Activated CD8-positive, alpha-beta T cell treated with anti-CD3 and anti-CD28 coated beads for 36 hours (primary cell): Measurements from ENCODE around the gene LRRC61. TPM values are rescaled to one million over a fixed set of nuclear protein-coding genes. Genes with fewer than 3 reads are reported as not detected.

Experiments
- ATAC-seq: fragments of 200-7000 bp; cut with Tn5 transposase; one replicate; pipeline ENCODE4 v1.10.0; 2021; ENCODE audit warnings: mild to moderate bottlenecking, moderate library complexity
- CTCF ChIA-PET: fragments of 350-600 bp; sonication (Branson Sonifier 250); formaldehyde crosslinking; loops from one replicate; lab custom pipeline; 2021; ENCODE audit warnings: antibody characterized with exemption; lab: Charles Lee
- POLR2A ChIA-PET: fragments of 350-600 bp; sonication (Branson Sonifier 250); formaldehyde crosslinking; loops from one replicate; lab custom pipeline; 2021; ENCODE audit warnings: antibody characterized with exemption; lab: Charles Lee
- DNase-seq: peaks from one replicate; pipeline ENCODE4 v3.0.0-alpha.2; 2020
- H3K27ac Mint-ChIP-seq: one replicate; pipeline ENCODE4 v1.8.0; 2021; ENCODE audit warnings: mild to moderate bottlenecking, mixed read lengths
- H3K27me3 Mint-ChIP-seq: one replicate; pipeline ENCODE4 v1.8.0; 2021; ENCODE audit warnings: mixed read lengths
- H3K36me3 Mint-ChIP-seq: one replicate; pipeline ENCODE4 v1.8.0; 2021; ENCODE audit warnings: low read depth, mixed read lengths
- H3K4me1 Mint-ChIP-seq: one replicate; pipeline ENCODE4 v1.8.0; 2021; ENCODE audit warnings: low read depth, mixed read lengths
- H3K4me3 Mint-ChIP-seq: one replicate; pipeline ENCODE4 v1.8.0; 2021; ENCODE audit warnings: mild to moderate bottlenecking, moderate library complexity, mixed read lengths
- H3K9me3 Mint-ChIP-seq: one replicate; pipeline ENCODE4 v1.8.0; 2021; ENCODE audit warnings: mixed read lengths
- intact Hi-C: fragments of 100-400 bp; cut with micrococcal nuclease; formaldehyde crosslinking; loops from one replicate; pipeline ENCODE4 v1.10.0; 2022
- total RNA-seq, 2 experiments: library from RNA; stranded (reverse); gene quantifications; one replicate each; pipeline ENCODE4 v1.2.3, GENCODE V29; 2021
- TF ChIP-seq, protein P1 (sequence below): fragments of 200-600 bp; IDR thresholded peaks from one replicate; pipeline ENCODE4 v1.8.0; 2022; ENCODE audit warnings: antibody characterized with exemption, mild to moderate bottlenecking

Gene LRRC61
- total RNA-seq, 2 experiments from 2014 or later = 21.8 to 21.9 TPM

DNA sequence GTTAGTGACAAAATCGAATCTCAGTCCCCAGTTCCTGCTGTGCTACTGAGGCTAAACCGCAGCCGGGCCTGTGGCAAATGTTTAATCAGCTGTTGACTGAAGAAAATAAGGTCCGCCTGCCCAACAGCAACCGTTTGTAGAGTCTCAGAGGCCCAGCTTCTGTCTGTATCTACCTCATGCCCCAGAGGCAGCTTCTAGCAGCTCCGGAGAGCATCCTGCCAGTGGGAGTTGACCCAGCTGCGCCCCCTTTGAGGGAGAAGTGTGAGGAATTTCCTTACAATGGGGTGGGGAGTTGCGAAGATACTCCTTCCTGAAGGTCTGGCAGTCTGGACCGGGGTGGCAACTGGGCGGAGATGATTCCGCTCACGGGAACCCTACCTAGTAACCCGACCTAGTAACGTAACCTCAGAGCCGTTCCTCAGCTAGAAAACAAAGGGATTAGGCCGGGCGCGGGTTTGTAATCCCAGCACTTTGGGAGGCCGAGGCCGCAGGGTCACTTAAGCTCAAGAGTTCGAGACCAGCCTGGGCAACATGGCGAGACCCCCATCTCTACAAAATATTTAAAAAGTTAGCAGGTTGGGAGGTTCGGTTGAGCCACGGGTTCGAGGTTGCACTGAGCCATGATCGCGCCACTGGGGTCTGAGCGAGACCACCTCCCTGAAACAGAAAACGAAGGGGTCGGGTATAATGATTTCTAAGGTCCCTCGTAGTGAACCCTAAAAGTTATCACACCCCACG, 55.1 kb downstream of the LRRC61 start:
- peaks cover 14% of the 10 kb centered on the region for H3K36me3 Mint-ChIP-seq
- intact Hi-C loops = no loop called here
- peaks cover 53% of the 10 kb centered on the region for H3K4me1 Mint-ChIP-seq
- H3K9me3 Mint-ChIP-seq = no peaks in the 10 kb centered on the region
- ATAC-seq = no peak
- TF ChIP-seq, protein P1, sequence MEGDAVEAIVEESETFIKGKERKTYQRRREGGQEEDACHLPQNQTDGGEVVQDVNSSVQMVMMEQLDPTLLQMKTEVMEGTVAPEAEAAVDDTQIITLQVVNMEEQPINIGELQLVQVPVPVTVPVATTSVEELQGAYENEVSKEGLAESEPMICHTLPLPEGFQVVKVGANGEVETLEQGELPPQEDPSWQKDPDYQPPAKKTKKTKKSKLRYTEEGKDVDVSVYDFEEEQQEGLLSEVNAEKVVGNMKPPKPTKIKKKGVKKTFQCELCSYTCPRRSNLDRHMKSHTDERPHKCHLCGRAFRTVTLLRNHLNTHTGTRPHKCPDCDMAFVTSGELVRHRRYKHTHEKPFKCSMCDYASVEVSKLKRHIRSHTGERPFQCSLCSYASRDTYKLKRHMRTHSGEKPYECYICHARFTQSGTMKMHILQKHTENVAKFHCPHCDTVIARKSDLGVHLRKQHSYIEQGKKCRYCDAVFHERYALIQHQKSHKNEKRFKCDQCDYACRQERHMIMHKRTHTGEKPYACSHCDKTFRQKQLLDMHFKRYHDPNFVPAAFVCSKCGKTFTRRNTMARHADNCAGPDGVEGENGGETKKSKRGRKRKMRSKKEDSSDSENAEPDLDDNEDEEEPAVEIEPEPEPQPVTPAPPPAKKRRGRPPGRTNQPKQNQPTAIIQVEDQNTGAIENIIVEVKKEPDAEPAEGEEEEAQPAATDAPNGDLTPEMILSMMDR = no peak
- DNase-seq = peak; percentile 77
- ChIA-PET CTCF (interaction anchor here (0.9 to 2.2 kb wide), 5 partner anchors 9 to 44 kb away, joined by 3 to 10 read pairs (median 4); partner anchors contain the start of gene REPIN1), POLR2A (interaction anchor here (0.9 to 2.3 kb wide), 5 partner anchors 10 to 28 kb away, joined by 4 to 26 read pairs (median 8); partner anchors contain the start of gene REPIN1)
- peak overlapping the region; percentile 70 for H3K27ac Mint-ChIP-seq
- peak overlapping the region; percentile 73 for H3K4me3 Mint-ChIP-seq
- H3K27me3 Mint-ChIP-seq = no peaks in the 10 kb centered on the region

DNA sequence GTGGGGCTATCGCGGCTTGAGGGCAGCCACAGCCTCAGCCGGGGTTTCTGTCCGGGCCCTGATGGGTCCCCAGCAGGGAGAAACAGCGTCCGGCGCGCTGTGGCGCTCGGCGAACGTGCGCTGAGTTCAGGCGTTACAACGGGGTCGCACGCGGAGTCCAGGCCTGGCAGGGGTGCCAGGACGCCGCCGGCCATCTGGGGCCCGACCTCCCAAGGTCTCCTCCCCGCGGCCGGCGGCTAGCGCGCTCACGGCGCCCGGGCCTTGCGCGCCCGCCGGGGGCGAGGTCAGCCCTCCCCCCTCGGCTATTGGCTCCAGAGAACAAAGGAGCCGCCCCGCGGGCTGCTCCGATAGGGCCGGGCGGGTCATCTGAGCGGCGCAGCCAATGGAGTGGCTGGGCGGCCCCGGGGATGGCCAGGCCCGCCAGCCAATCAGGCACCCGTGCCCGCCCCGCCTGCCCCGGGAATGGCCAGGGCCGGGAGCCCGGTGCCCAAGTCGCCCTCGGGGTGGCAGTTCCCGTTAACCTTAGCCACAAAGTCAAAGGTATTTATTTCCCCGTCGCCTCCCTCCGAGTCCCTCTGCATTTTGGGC, 55.8 kb downstream of the LRRC61 start, which contains the start of gene ZNF775:
Gene ZNF775, plus strand, starts transcription at position 478 of the 588 bp plus-strand sequence. CDS start 9,141 bp downstream, outside the sequence.
- ChIA-PET POLR2A (interaction anchor here (1.0 to 2.3 kb wide), 4 partner anchors 10 to 27 kb away, joined by 4 to 26 read pairs (median 12); partner anchors contain the start of gene REPIN1), CTCF (interaction anchor here (1.4 to 2.2 kb wide), 3 partner anchors 10 to 29 kb away, joined by 4 to 10 read pairs (median 7); partner anchors contain the start of gene REPIN1)
- intact Hi-C loops = no loop called here
- H3K27ac Mint-ChIP-seq = peak within 1 kb of the TSS; percentile 70
- no peaks in the 10 kb centered on the region for H3K9me3 Mint-ChIP-seq
- no peaks in the 10 kb centered on the region for H3K27me3 Mint-ChIP-seq
- peak; percentile 94 for DNase-seq
- peak; percentile 97 for ATAC-seq
- H3K4me3 Mint-ChIP-seq = peak within 1 kb of the TSS; percentile 88
- peaks cover 47% of the 10 kb centered on the region for H3K4me1 Mint-ChIP-seq
- H3K36me3 Mint-ChIP-seq = peaks cover 9% of the 10 kb centered on the region
- TF ChIP-seq, protein P1 = no peak

DNA sequence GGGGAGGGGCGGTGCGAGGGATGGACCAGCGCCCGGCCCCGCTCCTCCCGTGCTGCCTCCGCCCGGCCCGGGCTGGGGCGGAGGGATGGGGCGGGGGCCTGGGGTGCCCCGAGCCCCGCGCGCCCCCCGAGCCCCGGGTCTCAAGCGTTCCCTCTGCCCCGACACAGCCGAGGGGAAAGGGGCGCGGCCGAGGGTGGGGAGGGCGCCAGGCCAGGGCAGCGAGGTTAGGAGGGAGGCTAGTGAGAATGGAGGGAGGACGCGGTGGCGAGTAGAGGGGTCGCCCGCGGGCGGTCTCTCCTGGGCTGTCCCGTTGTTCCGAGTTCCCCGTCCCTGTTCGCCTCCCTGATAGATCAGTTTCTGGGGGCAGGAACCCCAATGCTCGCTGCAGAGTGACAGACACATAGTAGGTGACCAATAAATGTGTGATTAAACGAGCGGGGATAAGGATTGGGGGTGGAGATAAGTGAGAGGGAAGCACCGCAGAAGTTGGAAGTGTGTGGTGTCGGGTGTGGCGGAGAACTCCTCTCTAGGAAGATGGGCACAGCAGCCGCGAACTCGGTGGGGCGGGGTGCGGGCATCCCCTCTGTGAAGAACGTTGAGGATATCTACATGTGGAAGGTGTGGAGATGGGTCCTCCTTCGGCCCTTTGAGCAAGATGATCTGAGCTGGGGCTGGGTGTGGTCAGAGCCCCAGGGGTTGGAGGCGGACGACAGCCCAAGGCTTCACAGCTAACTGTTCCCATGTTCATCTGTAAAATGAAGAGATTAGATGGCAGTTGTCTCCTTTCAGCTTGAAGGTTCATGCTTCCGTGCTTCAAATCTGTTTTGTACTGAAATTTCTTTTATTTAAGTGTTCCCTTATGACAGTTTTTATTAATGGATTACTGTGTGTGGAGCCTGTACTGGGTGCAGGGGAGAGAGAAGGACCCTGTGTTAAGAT, 56.6 kb downstream of the LRRC61 start:
- intact Hi-C loops = no loop called here
- H3K4me3 Mint-ChIP-seq = peak overlapping the region; percentile 88
- peaks cover 4% of the 10 kb centered on the region for H3K36me3 Mint-ChIP-seq
- peaks cover 41% of the 10 kb centered on the region for H3K4me1 Mint-ChIP-seq
- peak overlapping the region; percentile 62 for H3K27ac Mint-ChIP-seq
- H3K27me3 Mint-ChIP-seq = no peaks in the 10 kb centered on the region
- CTCF ChIA-PET = interaction anchor here (1.0 to 1.7 kb wide), 3 partner anchors 24 to 27 kb away, joined by 3 to 10 read pairs (median 4); a partner anchor contains a TSS
- peak; percentile 37 for ATAC-seq
- TF ChIP-seq, protein P1 = no peak
- peak; percentile 30 for DNase-seq
- POLR2A ChIA-PET = interaction anchor here (1.9 to 2.3 kb wide), 4 partner anchors 11 to 27 kb away, joined by 7 to 26 read pairs (median 12); partner anchors contain the start of gene REPIN1
- H3K9me3 Mint-ChIP-seq = no peaks in the 10 kb centered on the region

GRCh38 chr7:150380463-150380862, 57.3 kb downstream of the LRRC61 start:
- no peak overlapping the region for H3K27ac Mint-ChIP-seq
- intact Hi-C loops = no loop called here
- peaks cover 37% of the 10 kb centered on the region for H3K4me1 Mint-ChIP-seq
- H3K36me3 Mint-ChIP-seq = peaks cover 4% of the 10 kb centered on the region
- peak overlapping the region; percentile 88 for H3K4me3 Mint-ChIP-seq
- TF ChIP-seq, protein P1 = no peak
- DNase-seq (no peak), ATAC-seq (no peak)
- H3K9me3 Mint-ChIP-seq = no peaks in the 10 kb centered on the region
- POLR2A ChIA-PET = interaction anchor here (1.9 kb wide), 1 partner anchor 27 kb away, joined by 7 read pairs; no protein-coding TSS in a partner anchor
- CTCF ChIA-PET = interaction anchor here (1.0 to 1.2 kb wide), 2 partner anchors 24 to 27 kb away, joined by 3 to 4 read pairs; no protein-coding TSS in a partner anchor
- H3K27me3 Mint-ChIP-seq = no peaks in the 10 kb centered on the region
